Measurements from ENCODE around the gene MAPK1.
"Not testable (repeated sequence)": the region's sequence is repeated elsewhere in the genome, so short reads cannot be mapped to it uniquely, and the experiment has no call there.

The MAPK1 gene

GRCh38 chr22:21881841-21882753, 14.7 kb upstream of the MAPK1 start:
- DNase-seq: no peak

- peak; percentile 88 for DNase-seq
Observed at GRCh38 chr22:21876486-21877176, 9.2 kb upstream of the MAPK1 start.

- DNase-seq: not testable (repeated sequence)
Observed at GRCh38 chr22:21874953-21875352, 7.5 kb upstream of the MAPK1 start.

GRCh38 chr22:21873619-21874018, 6.2 kb upstream of the MAPK1 start:
- no peak for DNase-seq

GRCh38 chr22:21872741-21873140, 5.3 kb upstream of the MAPK1 start:
- DNase-seq: not testable (repeated sequence)

- DNase-seq: no peak
Observed at GRCh38 chr22:21868651-21869050, 1.2 kb upstream of the MAPK1 start.

- no peak for DNase-seq
Observed at GRCh38 chr22:21866833-21867527, 465 bp downstream of the MAPK1 start.

- no peak for DNase-seq
Observed at GRCh38 chr22:21865041-21865440, 2.4 kb downstream of the MAPK1 start.

- no peak for DNase-seq
Observed at GRCh38 chr22:21862386-21863245, 4.8 kb downstream of the MAPK1 start.

GRCh38 chr22:21861851-21862250, 5.6 kb downstream of the MAPK1 start:
- peak; percentile 23 for DNase-seq

- no peak for DNase-seq
Observed at GRCh38 chr22:21861264-21861848, 6.1 kb downstream of the MAPK1 start.

GRCh38 chr22:21860491-21861039, 6.9 kb downstream of the MAPK1 start:
- no peak for DNase-seq

- DNase-seq: no peak
Observed at GRCh38 chr22:21858025-21858764, 9.2 kb downstream of the MAPK1 start.

GRCh38 chr22:21857481-21857914, 9.9 kb downstream of the MAPK1 start:
- no peak for DNase-seq

- DNase-seq: no peak
Observed at GRCh38 chr22:21856868-21857267, 10.6 kb downstream of the MAPK1 start.

- no peak for DNase-seq
Observed at GRCh38 chr22:21856197-21856596, 11.2 kb downstream of the MAPK1 start.

GRCh38 chr22:21855676-21856075, 11.8 kb downstream of the MAPK1 start:
- no peak for DNase-seq

- no peak for DNase-seq
Observed at GRCh38 chr22:21850660-21851059, 16.8 kb downstream of the MAPK1 start.

GRCh38 chr22:21849489-21849888, 18.0 kb downstream of the MAPK1 start:
- DNase-seq: no peak

- DNase-seq: not testable (repeated sequence)
Observed at GRCh38 chr22:21848057-21848456, 19.4 kb downstream of the MAPK1 start.
